H1 (cell line): Measurements from ENCODE around the gene NR5A1. TPM values are rescaled to one million over a fixed set of nuclear protein-coding genes. Genes with fewer than 3 reads are reported as not detected.

Source experiments
- CTCF ChIA-PET: fragments of 300-600 bp; sonication (Branson Sonifier 250); formaldehyde crosslinking; loops from one replicate; lab custom pipeline; 2021; ENCODE audit not compliant: partially characterized antibody; lab: Charles Lee
- POLR2A ChIA-PET: fragments of 300-600 bp; sonication (Branson Sonifier 250); formaldehyde crosslinking; loops from one replicate; lab custom pipeline; 2021; ENCODE audit warnings: inconsistent platforms; ENCODE audit not compliant: partially characterized antibody; lab: Charles Lee
- DNase-seq, 2 experiments: peaks; one replicate each; pipeline versions ENCODE4 v3.0.0 to v3.0.0-alpha.2; 2010 to 2022; ENCODE audit warnings: low spot score in 2 of 2, low read depth in 1 of 2, mixed read lengths in 1 of 2
- FAIRE-seq: peaks from 2 replicates; lab custom pipeline; 2011; peaks lifted over from hg19 to GRCh38; lab: Jason Lieb, UNC
- H2AFZ ChIP-seq: 2 replicates; pipeline ENCODE4 v1.8.1; 2012; ENCODE audit warnings: low read length, inconsistent platforms
- H2AK5ac ChIP-seq: 2 replicates; pipeline ENCODE4 v1.6.1; 2013; ENCODE audit warnings: low read depth, low read length
- H2BK120ac ChIP-seq: replicated peaks from 2 replicates; pipeline ENCODE3; 2013; ENCODE audit warnings: low read depth, low read length, inconsistent platforms
- H2BK12ac ChIP-seq: 2 replicates; pipeline ENCODE4 v1.6.1; 2013; ENCODE audit warnings: low read depth, low read length
- H2BK15ac ChIP-seq: 2 replicates; pipeline ENCODE4 v1.6.1; 2013; ENCODE audit warnings: low read length
- H2BK20ac ChIP-seq: 2 replicates; pipeline ENCODE4 v1.6.1; 2013; ENCODE audit warnings: low read length
- H2BK5ac ChIP-seq: 2 replicates; pipeline ENCODE4 v1.6.1; 2013; ENCODE audit warnings: low read depth, low read length
- H3K14ac ChIP-seq: 2 replicates; pipeline ENCODE4 v1.6.1; 2013; ENCODE audit warnings: inconsistent platforms; ENCODE audit not compliant: insufficient read length
- H3K18ac ChIP-seq: 2 replicates; pipeline ENCODE4 v1.6.1; 2013; ENCODE audit warnings: low read length; ENCODE audit errors: extremely low read depth
- H3K23ac ChIP-seq: 2 replicates; pipeline ENCODE4 v1.6.1; 2013; ENCODE audit warnings: inconsistent platforms; ENCODE audit not compliant: insufficient read length
- H3K23me2 ChIP-seq: 2 replicates; pipeline ENCODE4 v1.6.1; 2013; ENCODE audit warnings: low read depth, low read length
- H3K27ac ChIP-seq: 2 replicates; pipeline ENCODE4 v1.6.1; 2011; ENCODE audit warnings: low read depth, low read length, inconsistent platforms
- H3K27me3 ChIP-seq, 4 experiments: replicated peaks in 1 of 4; 1 replicate in 1 of 4; 2 replicates in 3 of 4; pipeline versions ENCODE4 v1.6.1 to v1.8.1; 2011 to 2013; ENCODE audit warnings: low read length in 3 of 4, mild to moderate bottlenecking in 3 of 4, inconsistent platforms in 2 of 4, mixed read lengths in 2 of 4, moderate library complexity in 1 of 4; ENCODE audit not compliant: control insufficient read depth in 3 of 4, insufficient read depth in 3 of 4; ENCODE audit errors: extremely low read depth in 1 of 4
- H3K36me3 ChIP-seq, 4 experiments: 2 replicates each; pipeline versions ENCODE4 v1.6.1 to v1.8.1; 2011 to 2013; ENCODE audit warnings: mild to moderate bottlenecking in 4 of 4, low read length in 3 of 4, moderate library complexity in 2 of 4, control low read depth in 1 of 4, inconsistent platforms in 1 of 4; ENCODE audit not compliant: insufficient read depth in 4 of 4, control insufficient read depth in 2 of 4
- H3K4ac ChIP-seq: replicated peaks from 2 replicates; pipeline ENCODE3; 2013; ENCODE audit warnings: low read length, low read depth, mixed read lengths, inconsistent platforms; ENCODE audit not compliant: insufficient read length
- H3K4me1 ChIP-seq, 4 experiments: replicated peaks in 1 of 4; 1 replicate in 1 of 4; 2 replicates in 3 of 4; pipeline versions ENCODE4 v1.6.1 to v1.8.1; 2011 to 2013; ENCODE audit warnings: low read length in 3 of 4, inconsistent platforms in 2 of 4, mixed read lengths in 1 of 4; ENCODE audit not compliant: insufficient read depth in 4 of 4, control insufficient read depth in 3 of 4
- H3K4me2 ChIP-seq, 2 experiments: 2 replicates each; pipeline versions ENCODE4 v1.6.1 to v1.8.1; 2011 to 2013; ENCODE audit warnings: low read depth in 2 of 2, low read length in 2 of 2, control low read depth in 1 of 2, inconsistent platforms in 1 of 2, mild to moderate bottlenecking in 1 of 2; ENCODE audit not compliant: insufficient read depth in 1 of 2
- H3K4me3 ChIP-seq, 4 experiments: fragments of 200-600, 300-600 bp in 1 of 4; sonication (generic), shearing (Covaris generic), sonication (Bioruptor Twin) in 1 of 4; 2 replicates each; pipeline versions ENCODE4 v1.5.1 to v1.8.1; 2011 to 2016; ENCODE audit warnings: low read length in 4 of 4, low read depth in 3 of 4, control low read depth in 2 of 4, inconsistent platforms in 2 of 4, mild to moderate bottlenecking in 2 of 4, mixed read lengths in 1 of 4, moderate library complexity in 1 of 4; ENCODE audit not compliant: insufficient read depth in 2 of 4; ENCODE audit errors: extremely low read depth in 1 of 4
- H3K56ac ChIP-seq: replicated peaks from 2 replicates; pipeline ENCODE3; 2013; ENCODE audit warnings: low read depth, mild to moderate bottlenecking, mixed read lengths, low read length, inconsistent platforms; ENCODE audit not compliant: insufficient read length
- H3K79me1 ChIP-seq: 2 replicates; pipeline ENCODE4 v1.6.1; 2013; ENCODE audit warnings: low read depth, low read length, control low read depth
- H3K79me2 ChIP-seq, 2 experiments: 2 replicates each; pipeline versions ENCODE4 v1.6.1 to v1.8.1; 2012 to 2013; ENCODE audit warnings: low read length in 2 of 2, mild to moderate bottlenecking in 2 of 2, inconsistent platforms in 1 of 2; ENCODE audit not compliant: insufficient read depth in 2 of 2, control insufficient read depth in 1 of 2
- H3K9ac ChIP-seq, 4 experiments: replicated peaks in 1 of 4; 1 replicate in 1 of 4; 2 replicates in 3 of 4; pipeline versions ENCODE4 v1.6.1 to v1.8.1; 2011 to 2013; ENCODE audit warnings: low read depth in 3 of 4, low read length in 3 of 4, control low read depth in 2 of 4, mild to moderate bottlenecking in 2 of 4, moderate library complexity in 2 of 4, inconsistent platforms in 1 of 4; ENCODE audit errors: extremely low read depth in 1 of 4
- H3K9me3 ChIP-seq, 2 experiments: 2 replicates each; pipeline versions ENCODE4 v1.6.1 to v1.8.1; 2012 to 2013; ENCODE audit warnings: mild to moderate bottlenecking in 2 of 2, moderate library complexity in 2 of 2, control low read depth in 1 of 2, inconsistent platforms in 1 of 2, low read depth in 1 of 2, low read length in 1 of 2, mixed read lengths in 1 of 2; ENCODE audit not compliant: insufficient read depth in 2 of 2
- H4K20me1 ChIP-seq, 2 experiments: replicated peaks in 1 of 2; 2 replicates each; pipeline versions ENCODE3 to v1.8.1; 2011 to 2013; ENCODE audit warnings: inconsistent platforms in 2 of 2, low read length in 2 of 2, mild to moderate bottlenecking in 1 of 2; ENCODE audit not compliant: insufficient read depth in 2 of 2, control insufficient read depth in 1 of 2
- H4K5ac ChIP-seq: 2 replicates; pipeline ENCODE4 v1.6.1; 2013; ENCODE audit warnings: low read length, low read depth, mixed read lengths, inconsistent platforms; ENCODE audit not compliant: insufficient read length
- H4K8ac ChIP-seq: 2 replicates; pipeline ENCODE4 v1.8.0; 2013; ENCODE audit warnings: mild to moderate bottlenecking, moderate library complexity, low read length, inconsistent platforms; ENCODE audit not compliant: insufficient read depth; ENCODE audit errors: extremely low read depth
- H4K91ac ChIP-seq: replicated peaks from 2 replicates; pipeline ENCODE3; 2013; ENCODE audit warnings: low read length, mixed read lengths, inconsistent platforms; ENCODE audit not compliant: insufficient read length
- ASH2L ChIP-seq: fragments of 200-600, 300-600 bp; sonication (generic); IDR thresholded peaks from one replicate; pipeline ENCODE4 v1.7.1; 2017; ENCODE audit warnings: low read length
- YY1 ChIP-seq: IDR thresholded peaks from 2 replicates; pipeline ENCODE4 v1.6.1; 2011; ENCODE audit warnings: low read depth, mild to moderate bottlenecking, low read length
- WGBS, 2 experiments: shearing (Covaris generic) in 1 of 2; methylation state at CpG; one replicate each; pipeline versions ENCODE4 v1.1.6 to v1.1.7; 2013 to 2015; ENCODE audit warnings: low lambda C conversion rate in 2 of 2, mixed read lengths in 2 of 2, inconsistent platforms in 1 of 2, low coverage in 1 of 2, missing lambda C conversion rate in 1 of 2; ENCODE audit not compliant: insufficient replicate concordance in 2 of 2, insufficient coverage in 1 of 2, insufficient read length in 1 of 2; ENCODE audit errors: extremely low coverage in 1 of 2, missing lambda C conversion rate in 1 of 2; 5-methylcytosine and 5-hydroxymethylcytosine counted together
- polyA plus RNA-seq, 7 experiments: library from polyadenylated mRNA; depleted of rRNA in 3 of 7; stranded (reverse) in 5 of 7; unstranded in 2 of 7; fragments of >200 nt in 5 of 7; fragments of 200-250 nt in 2 of 7; gene quantifications; 1 replicate in 5 of 7; 2 replicates in 1 of 7; 4 replicates in 1 of 7; pipeline versions ENCODE4 v1.2.1 to v1.2.3, GENCODE V29; 2011 to 2013; ENCODE audit warnings: missing spikeins in 2 of 7, mixed read lengths in 2 of 7
- total RNA-seq: library from RNA; stranded (reverse); fragmentation: NEBNext Ultra II Directional; extraction: Animal tissue kit (Norgen Biotek cat#: 25700); gene quantifications from 2 replicates; pipeline ENCODE4 v1.2.1, GENCODE V29; 2021

Gene NR5A1
- total and polyA plus RNA-seq, 2 of the 8 experiments (the other 6 are each of a cell fraction or from before 2014, with no cell fraction given): 0.29 to 0.58 TPM

DNA sequence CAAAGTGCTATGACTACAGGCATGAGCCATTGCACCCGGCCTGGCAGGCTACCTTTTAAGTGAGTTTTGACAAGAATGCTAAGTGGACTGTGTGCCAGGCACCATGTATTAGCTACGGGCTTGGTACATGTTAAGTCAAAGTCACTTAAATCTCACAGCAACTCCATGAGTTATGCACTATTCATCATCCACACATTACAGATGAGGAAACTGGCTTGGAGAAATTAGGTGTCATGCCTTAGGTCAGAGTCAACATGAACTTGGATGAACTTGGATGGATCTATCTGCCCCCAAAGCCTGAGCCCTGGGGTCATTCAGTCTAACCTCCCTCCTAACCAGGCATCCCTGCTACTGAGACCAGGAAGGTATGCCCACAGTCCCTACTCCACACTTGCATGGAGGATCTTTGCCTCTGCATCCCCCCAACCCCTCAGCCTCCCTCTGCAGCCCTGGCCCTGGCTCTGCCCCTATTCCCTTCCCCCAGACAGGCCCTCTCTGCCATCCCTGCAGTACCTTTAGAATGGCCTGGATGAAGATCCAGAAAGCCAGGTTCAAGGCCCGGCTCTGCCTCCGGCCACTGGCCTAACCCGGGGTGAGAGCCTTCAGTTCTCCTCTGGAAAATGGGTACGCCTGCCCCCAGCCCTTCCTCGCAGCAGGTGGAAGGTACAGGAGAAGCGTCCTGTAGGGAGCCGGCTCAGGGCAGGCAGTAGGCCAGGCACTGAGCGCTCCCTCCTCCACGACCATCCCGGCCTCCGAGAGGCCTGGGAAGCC is 57.6 kb downstream of the NR5A1 start:
- H3K18ac ChIP-seq: no peak overlapping the region
- H3K79me2 ChIP-seq: no peaks in the 10 kb centered on the region
- H3K4ac ChIP-seq: no peak overlapping the region
- FAIRE-seq (no peak), DNase-seq (no peak)
- no peak overlapping the region for H2BK120ac ChIP-seq
- H3K27ac ChIP-seq: no peak overlapping the region
- 0 out of 2 replicates have a peak overlapping the region, but pooled peaks have one; percentile 42 for H2AFZ ChIP-seq
- no peak overlapping the region for H3K56ac ChIP-seq
- 75% methylated on average over 13 of the region's 13 CpGs; no CpG with 5 or more reads in 1 of the 2 experiments for WGBS, 2 experiments
- peak overlapping the region; percentile 12; the same call in 1 of the 2 replicates for H4K8ac ChIP-seq
- peaks cover 13% of the 10 kb centered on the region; the same call in 1 of the 2 replicates for H3K23me2 ChIP-seq
- H4K5ac ChIP-seq: no peak overlapping the region
- H3K79me1 ChIP-seq: no peaks in the 10 kb centered on the region
- H3K4me1 ChIP-seq: peaks cover 0 to 20% (median 14%) of the 10 kb centered on the region in 4 experiments; a peak in 6 of 7 replicates
- no peak overlapping the region for H2BK5ac ChIP-seq
- H3K9me3 ChIP-seq: peaks cover 0 to 4% of the 10 kb centered on the region in 2 experiments; a peak in 2 of 4 replicates
- H3K9ac ChIP-seq: no peak overlapping the region
- TF ChIP-seq YY1 (no peak), ASH2L (peak; percentile 1)
- H3K14ac ChIP-seq: no peak overlapping the region
- ChIA-PET POLR2A (no interaction called here), CTCF (interaction anchor here (0.6 to 2.7 kb wide), 8 partner anchors 13 to 315 kb away, joined by 3 to 9 read pairs (median 4); no protein-coding TSS in a partner anchor)
- peak overlapping the region; percentile 23; the same call in 1 of the 2 replicates for H2BK12ac ChIP-seq
- H2BK15ac ChIP-seq: peak overlapping the region; percentile 13; the same call in 1 of the 2 replicates
- peak overlapping the region; percentile 39 to 80 for H3K4me2 ChIP-seq
- H3K4me3 ChIP-seq: peak overlapping the region in 1 of 4 experiments; percentile 63; a peak in 1 of 8 replicates
- H4K91ac ChIP-seq: no peak overlapping the region
- H3K36me3 ChIP-seq: peaks cover 0 to 3% (median 0%) of the 10 kb centered on the region in 4 experiments; a peak in 1 of 8 replicates
- no peaks in the 10 kb centered on the region for H4K20me1 ChIP-seq
- H3K27me3 ChIP-seq: peaks cover 10 to 33% (median 25%) of the 10 kb centered on the region in 4 experiments
- H3K23ac ChIP-seq: no peak overlapping the region
- no peak overlapping the region for H2AK5ac ChIP-seq
- H2BK20ac ChIP-seq: no peak overlapping the region
